Esophagus muscularis mucosa (tissue), 4 donors: Measurements from ENCODE around the gene CD96. TPM values are rescaled to one million over a fixed set of nuclear protein-coding genes. Genes with fewer than 3 reads are reported as not detected.
"Not testable (repeated sequence)": the region's sequence is repeated elsewhere in the genome, so short reads cannot be mapped to it uniquely, and the experiment has no call there.

Source experiments
- DNase-seq: peaks from one replicate; pipeline ENCODE4 v3.0.0-alpha.2; 2017; ENCODE audit errors: extremely low spot score
- H3K27ac ChIP-seq, 4 donors: fragments of 200-600 bp; sonication (generic); replicated peaks in 1 of 4; 1 replicate in 3 of 4; 2 replicates in 1 of 4; pipeline ENCODE4 v1.5.1; 2016 to 2019; ENCODE audit warnings: mild to moderate bottlenecking in 1 of 4
- H3K27me3 ChIP-seq, 4 donors: fragments of 200-600 bp; sonication (generic); one replicate each; pipeline versions ENCODE4 v1.5.1 to v1.6.0; 2016 to 2019
- H3K36me3 ChIP-seq, 4 donors: fragments of 200-600 bp; sonication (generic); one replicate each; pipeline ENCODE4 v1.5.1; 2016 to 2019
- H3K4me1 ChIP-seq, 4 donors: fragments of 200-600 bp; sonication (generic); one replicate each; pipeline ENCODE4 v1.5.1; 2016 to 2019
- H3K4me3 ChIP-seq, 4 donors: fragments of 200-600 bp; sonication (generic); 1 replicate in 2 of 4; 2 replicates in 2 of 4; pipeline ENCODE4 v1.5.1; 2016 to 2019; ENCODE audit warnings: mild to moderate bottlenecking in 4 of 4, moderate library complexity in 1 of 4
- H3K9me3 ChIP-seq, 4 donors: fragments of 200-600 bp; sonication (generic); 1 replicate in 3 of 4; 2 replicates in 1 of 4; pipeline ENCODE4 v1.5.1; 2016 to 2019
- EP300 ChIP-seq: sonication (generic); formaldehyde crosslinking; IDR thresholded peaks from one replicate; pipeline ENCODE4 v1.6.1; 2017; ENCODE audit warnings: antibody characterized with exemption
- POLR2A ChIP-seq: fragments of 450-650 bp; IDR thresholded peaks from one replicate; pipeline ENCODE4 v1.6.1; 2017; ENCODE audit warnings: antibody characterized with exemption, moderate library complexity, mild to moderate bottlenecking, low read depth
- POLR2AphosphoS5 ChIP-seq, 2 donors: sonication (generic); formaldehyde crosslinking; IDR thresholded peaks; one replicate each; pipeline ENCODE4 v1.6.1; 2017; ENCODE audit warnings: antibody characterized with exemption in 2 of 2
- WGBS: methylation state at CpG from one replicate; pipeline ENCODE4 v1.1.5; 2018; 5-methylcytosine and 5-hydroxymethylcytosine counted together
- intact Hi-C: fragments of 100-400 bp; cut with DNase I; formaldehyde crosslinking; loops from one replicate; pipeline ENCODE4 v1.15.1; 2023
- total RNA-seq, 4 donors: library from RNA; depleted of rRNA; stranded (reverse); fragments of >200 nt; gene quantifications; one replicate each; pipeline versions ENCODE4 v1.1.0 to v1.2.1, GENCODE V29; 2016
- TF ChIP-seq, protein P1 (sequence below), 3 experiments: fragments of 200-600 bp in 2 of 3; fragments of 450-650 bp in 1 of 3; sonication (generic) in 2 of 3; IDR thresholded peaks; one replicate each; pipeline ENCODE4 v1.5.1; 2017 to 2019; ENCODE audit warnings: antibody characterized with exemption in 3 of 3, mild to moderate bottlenecking in 2 of 3, moderate library complexity in 1 of 3

CD96 gene
- total RNA-seq, 4 donors from 2014 or later: 0.17 to 1.5 (median 0.43) TPM

DNA sequence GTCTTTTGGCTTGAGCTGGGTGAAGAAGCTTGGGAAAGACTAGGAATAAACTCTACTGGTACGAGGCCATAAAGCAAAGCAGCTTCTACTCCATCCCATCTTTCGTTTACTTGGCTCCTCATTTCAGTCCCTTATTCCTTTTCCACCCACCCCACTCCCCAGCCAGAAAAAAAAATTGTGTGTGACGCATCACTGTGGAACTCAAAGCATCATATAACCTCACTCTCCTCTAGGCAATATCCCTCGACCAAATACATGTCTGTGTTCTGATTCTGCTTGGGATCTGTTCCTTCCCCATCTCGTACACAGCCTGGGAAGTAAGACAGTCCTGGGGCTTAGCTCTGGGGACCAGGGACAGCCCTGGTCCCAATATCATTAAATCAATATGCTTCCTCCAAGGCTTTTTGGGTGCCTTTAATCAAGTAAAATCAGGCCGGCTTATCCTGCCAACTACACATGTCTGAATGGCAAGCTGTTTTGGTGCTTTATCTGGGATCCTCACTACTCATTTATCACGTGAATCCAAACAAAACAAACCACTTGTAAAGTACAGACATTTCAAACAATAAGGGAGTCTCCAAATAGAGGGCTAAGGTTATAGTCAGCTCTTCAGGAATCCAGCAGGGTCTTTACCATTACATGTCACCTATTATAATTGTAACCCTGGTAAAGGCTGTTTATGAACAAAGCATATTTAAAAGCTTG, 128.1 kb downstream of the CD96 start:
- H3K27ac ChIP-seq: no peak overlapping the region
- no peaks in the 10 kb centered on the region for H3K36me3 ChIP-seq
- no peak for TF ChIP-seq EP300
- no peak for TF ChIP-seq POLR2A
- no peak for TF ChIP-seq POLR2AphosphoS5 (IDR thresholded peaks at IDR 0.05)
- TF ChIP-seq, protein P1, sequence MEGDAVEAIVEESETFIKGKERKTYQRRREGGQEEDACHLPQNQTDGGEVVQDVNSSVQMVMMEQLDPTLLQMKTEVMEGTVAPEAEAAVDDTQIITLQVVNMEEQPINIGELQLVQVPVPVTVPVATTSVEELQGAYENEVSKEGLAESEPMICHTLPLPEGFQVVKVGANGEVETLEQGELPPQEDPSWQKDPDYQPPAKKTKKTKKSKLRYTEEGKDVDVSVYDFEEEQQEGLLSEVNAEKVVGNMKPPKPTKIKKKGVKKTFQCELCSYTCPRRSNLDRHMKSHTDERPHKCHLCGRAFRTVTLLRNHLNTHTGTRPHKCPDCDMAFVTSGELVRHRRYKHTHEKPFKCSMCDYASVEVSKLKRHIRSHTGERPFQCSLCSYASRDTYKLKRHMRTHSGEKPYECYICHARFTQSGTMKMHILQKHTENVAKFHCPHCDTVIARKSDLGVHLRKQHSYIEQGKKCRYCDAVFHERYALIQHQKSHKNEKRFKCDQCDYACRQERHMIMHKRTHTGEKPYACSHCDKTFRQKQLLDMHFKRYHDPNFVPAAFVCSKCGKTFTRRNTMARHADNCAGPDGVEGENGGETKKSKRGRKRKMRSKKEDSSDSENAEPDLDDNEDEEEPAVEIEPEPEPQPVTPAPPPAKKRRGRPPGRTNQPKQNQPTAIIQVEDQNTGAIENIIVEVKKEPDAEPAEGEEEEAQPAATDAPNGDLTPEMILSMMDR (IDR thresholded peaks at IDR 0.05): no peak
- no peaks in the 10 kb centered on the region for H3K9me3 ChIP-seq
- intact Hi-C loops: loop anchor here (2.0 kb wide), 1 partner anchor 343 kb away; no protein-coding TSS in a partner anchor
- H3K4me3 ChIP-seq: no peak overlapping the region
- 76% methylated on average over 7 of the region's 7 CpGs for WGBS
- peaks cover 9 to 19% (median 12%) of the 10 kb centered on the region in 4 donors for H3K4me1 ChIP-seq
- DNase-seq: no peak
- no peaks in the 10 kb centered on the region for H3K27me3 ChIP-seq

DNA sequence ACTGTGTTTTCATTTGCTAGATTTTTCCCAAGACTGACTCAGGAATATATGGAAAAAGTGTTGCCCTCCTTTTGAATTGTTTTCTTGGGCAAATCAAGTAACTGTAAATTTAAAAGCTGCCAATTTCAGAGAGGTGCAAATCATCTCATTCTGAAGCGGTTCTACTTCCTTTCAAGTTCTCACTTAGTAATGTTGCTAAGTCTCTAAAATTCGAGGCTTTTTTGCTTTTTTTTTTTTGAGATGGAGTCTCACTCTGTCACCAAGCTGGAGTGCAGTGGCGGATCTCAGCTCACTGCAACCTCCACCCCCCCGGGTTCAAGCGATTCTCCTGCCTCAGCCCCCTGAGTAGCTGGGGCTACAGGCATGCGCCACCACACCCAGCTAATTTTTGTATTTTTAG, 130.5 kb downstream of the CD96 start:
- H3K27me3 ChIP-seq, H3K4me3 ChIP-seq, H3K9me3 ChIP-seq, intact Hi-C loops, H3K36me3 ChIP-seq, DNase-seq, H3K27ac ChIP-seq: not testable (repeated sequence)
- H3K4me1 ChIP-seq: peaks cover 13 to 23% (median 20%) of the 10 kb centered on the region in 4 donors
- whole genome bisulfite sequencing: 82% methylated on average over 6 of the region's 6 CpGs

DNA sequence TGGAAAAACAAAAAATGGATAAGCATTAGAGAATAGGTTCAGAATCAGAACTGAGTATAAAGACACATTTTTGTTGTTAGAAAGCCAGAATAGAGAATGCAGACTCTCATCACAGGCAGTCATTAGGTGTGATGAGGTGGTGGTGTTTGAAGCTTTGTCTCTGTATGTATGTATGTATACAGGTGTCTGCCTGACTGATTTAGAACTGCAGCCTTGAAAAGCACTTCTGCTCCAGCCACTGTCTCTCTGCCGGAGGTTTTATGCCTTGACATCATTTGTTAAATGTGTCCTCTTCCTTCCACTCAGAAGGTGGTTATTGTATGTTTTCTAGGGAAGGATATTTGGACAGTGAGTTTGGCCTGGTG, 133.8 kb downstream of the CD96 start:
- H3K27ac ChIP-seq: no peak overlapping the region
- H3K27me3 ChIP-seq: no peaks in the 10 kb centered on the region
- no peak for DNase-seq
- H3K9me3 ChIP-seq: no peaks in the 10 kb centered on the region
- no peaks in the 10 kb centered on the region for H3K36me3 ChIP-seq
- 47% methylated on average over 1 of the region's 1 CpG for WGBS
- TF ChIP-seq, protein P1 (IDR thresholded peaks at IDR 0.05): no peak
- TF ChIP-seq POLR2AphosphoS5 (IDR thresholded peaks at IDR 0.05) (no peak), POLR2A (no peak), EP300 (no peak)
- H3K4me1 ChIP-seq: peaks cover 13 to 18% (median 16%) of the 10 kb centered on the region in 4 donors
- intact Hi-C loops: loop anchor here (5.0 kb wide), 1 partner anchor 36 kb away; no protein-coding TSS in a partner anchor
- H3K4me3 ChIP-seq: no peak overlapping the region

DNA sequence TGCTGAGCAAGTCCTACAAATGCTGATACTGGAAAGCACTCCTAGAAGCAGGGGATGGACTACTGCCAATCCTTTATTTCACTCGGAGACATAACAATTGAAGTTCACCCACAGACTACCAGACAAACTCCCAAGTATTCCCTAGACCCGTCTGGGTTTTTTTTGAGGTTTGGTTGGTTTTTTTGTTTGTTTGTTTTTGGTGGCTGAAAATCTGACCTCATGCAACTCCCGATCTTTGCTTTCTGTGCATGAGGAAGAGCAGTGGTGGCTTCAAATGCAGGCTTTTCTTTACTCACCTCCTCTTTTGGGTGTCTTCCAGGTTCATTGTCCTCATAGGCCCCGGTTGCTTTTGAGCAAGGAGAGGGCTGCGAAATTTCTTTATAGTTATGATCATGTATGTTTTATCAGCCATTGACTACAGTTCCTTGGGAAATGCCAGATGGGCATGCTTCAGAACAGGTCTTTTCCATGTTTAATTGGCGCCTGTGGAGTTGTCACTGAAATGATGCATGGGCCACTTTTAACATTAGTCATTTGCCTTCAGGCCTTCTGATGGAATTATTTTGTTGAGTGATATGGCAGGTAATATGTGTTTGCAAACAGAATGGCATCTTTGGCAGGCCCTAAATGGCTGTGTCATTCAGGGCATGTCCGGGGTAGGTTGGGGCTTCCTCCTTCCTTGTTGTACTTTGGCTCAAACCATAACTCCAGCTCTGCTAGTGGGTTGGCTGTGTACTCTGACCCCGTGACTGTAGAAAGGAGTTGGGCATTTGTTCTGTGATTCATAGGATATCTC, 134.4 kb downstream of the CD96 start:
- TF ChIP-seq POLR2AphosphoS5 (IDR thresholded peaks at IDR 0.05) (no peak), POLR2A (no peak), EP300 (no peak)
- TF ChIP-seq, protein P1 (IDR thresholded peaks at IDR 0.05): no peak
- 55% methylated on average over 8 of the region's 8 CpGs for WGBS
- intact Hi-C loops: loop anchor here (5.0 kb wide), 1 partner anchor 36 kb away; no protein-coding TSS in a partner anchor
- Histone ChIP-seq H3K36me3 (no peaks in the 10 kb centered on the region), H3K4me3 (no peak overlapping the region), H3K27me3 (no peaks in the 10 kb centered on the region), H3K9me3 (no peaks in the 10 kb centered on the region), H3K27ac (no peak overlapping the region), H3K4me1 (peaks cover 13 to 18% (median 16%) of the 10 kb centered on the region in 4 donors)
- no peak for DNase-seq

DNA sequence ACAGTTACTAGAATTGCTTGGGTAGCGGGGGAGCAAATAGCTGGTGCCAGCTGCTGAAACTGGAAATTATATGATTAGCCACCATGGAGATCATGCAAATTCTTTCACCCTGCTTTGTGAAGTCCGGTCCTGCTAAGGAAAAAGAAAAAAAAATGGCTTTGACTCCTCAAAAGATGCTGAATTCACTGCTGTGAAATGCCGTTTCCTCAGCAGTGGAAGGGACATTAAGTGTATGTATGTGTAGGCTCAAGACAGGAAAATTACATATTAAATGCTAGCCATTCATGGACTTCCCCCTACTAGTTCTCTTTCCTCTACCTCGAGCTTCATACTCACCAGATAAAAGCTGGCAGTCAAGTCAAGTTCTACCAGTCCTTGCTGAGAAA, 135.0 kb downstream of the CD96 start:
- intact Hi-C loops: loop anchor here (5.0 kb wide), 1 partner anchor 35 kb away; no protein-coding TSS in a partner anchor
- H3K9me3 ChIP-seq: no peaks in the 10 kb centered on the region
- no peak for DNase-seq
- TF ChIP-seq EP300 (no peak), POLR2AphosphoS5 (IDR thresholded peaks at IDR 0.05) (no peak), POLR2A (no peak)
- TF ChIP-seq, protein P1 (IDR thresholded peaks at IDR 0.05): no peak
- H3K4me1 ChIP-seq: peaks cover 13 to 18% (median 16%) of the 10 kb centered on the region in 4 donors
- no peak overlapping the region for H3K4me3 ChIP-seq
- no peak overlapping the region for H3K27ac ChIP-seq
- H3K36me3 ChIP-seq: no peaks in the 10 kb centered on the region
- no peaks in the 10 kb centered on the region for H3K27me3 ChIP-seq
- WGBS: 87% methylated on average over 4 of the region's 4 CpGs
